ENCODE measurements around the gene ZBTB47. TPM values are rescaled to one million over a fixed set of nuclear protein-coding genes. Genes with fewer than 3 reads are reported as not detected.

The ZBTB47 gene
- total and polyA plus RNA-seq, 4 donors, result 23.8 to 59.5 (median 53.1) TPM

DNA sequence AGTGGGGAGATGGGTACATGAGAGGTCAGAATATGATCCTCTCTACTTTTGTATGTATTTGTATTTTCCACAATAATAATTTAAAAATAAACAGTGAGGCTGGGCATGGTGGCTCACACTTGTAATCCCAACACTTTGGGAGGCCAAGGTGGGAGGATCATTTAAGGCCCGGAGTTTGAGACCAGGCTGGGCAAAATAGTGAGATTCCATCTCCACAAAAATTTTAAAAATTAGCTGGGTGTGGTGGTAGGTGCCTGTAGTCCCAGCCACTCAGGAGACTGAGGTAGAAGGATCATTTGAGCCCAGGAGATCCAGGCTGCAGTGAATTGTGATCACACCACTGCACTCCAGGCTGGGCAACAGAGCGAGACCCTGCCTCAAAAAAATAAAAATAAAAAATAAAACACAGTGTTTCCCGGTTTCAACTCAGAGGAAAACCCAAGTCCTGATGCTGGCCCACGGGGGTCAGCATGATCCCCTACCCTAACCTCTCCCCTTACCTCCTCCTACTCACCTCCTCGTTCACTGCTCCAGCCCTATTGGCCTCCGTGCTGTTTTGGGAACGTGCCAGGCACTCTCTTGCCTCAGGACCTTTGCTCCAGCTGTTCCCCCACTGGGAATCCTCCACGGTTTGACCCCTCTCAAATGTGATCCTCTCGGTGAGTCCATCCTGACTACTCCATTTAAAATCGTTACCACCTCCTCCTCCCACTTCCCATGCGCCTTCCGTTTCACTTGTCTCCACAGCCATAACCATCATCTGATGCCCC is 29.0 kb downstream of the ZBTB47 start:
- no peak overlapping the region for H3K4me3 ChIP-seq (ENCODE audit: low read depth, low read length)
- no peak overlapping the region for H3K27ac ChIP-seq (ENCODE audit: low read depth, low read length)
- no peaks in the 10 kb centered on the region for H3K36me3 ChIP-seq (ENCODE audit: control insufficient read depth, insufficient read depth, low read length)
- H3K27me3 ChIP-seq (ENCODE audit: control insufficient read depth, insufficient read depth, low read length), result peaks cover 7% of the 10 kb centered on the region
- no peak for DNase-seq (ENCODE audit: low read depth in 4 of 6, low spot score in 6 of 6)
- H3K9me3 ChIP-seq (ENCODE audit: control insufficient read depth, insufficient read depth, low read length), result no peaks in the 10 kb centered on the region
- WGBS (ENCODE audit: insufficient coverage), result 73% methylated on average over 12 of the region's 12 CpGs
- H3K4me1 ChIP-seq (ENCODE audit: control insufficient read depth, insufficient read depth, low read length), result peaks cover 7% of the 10 kb centered on the region

DNA sequence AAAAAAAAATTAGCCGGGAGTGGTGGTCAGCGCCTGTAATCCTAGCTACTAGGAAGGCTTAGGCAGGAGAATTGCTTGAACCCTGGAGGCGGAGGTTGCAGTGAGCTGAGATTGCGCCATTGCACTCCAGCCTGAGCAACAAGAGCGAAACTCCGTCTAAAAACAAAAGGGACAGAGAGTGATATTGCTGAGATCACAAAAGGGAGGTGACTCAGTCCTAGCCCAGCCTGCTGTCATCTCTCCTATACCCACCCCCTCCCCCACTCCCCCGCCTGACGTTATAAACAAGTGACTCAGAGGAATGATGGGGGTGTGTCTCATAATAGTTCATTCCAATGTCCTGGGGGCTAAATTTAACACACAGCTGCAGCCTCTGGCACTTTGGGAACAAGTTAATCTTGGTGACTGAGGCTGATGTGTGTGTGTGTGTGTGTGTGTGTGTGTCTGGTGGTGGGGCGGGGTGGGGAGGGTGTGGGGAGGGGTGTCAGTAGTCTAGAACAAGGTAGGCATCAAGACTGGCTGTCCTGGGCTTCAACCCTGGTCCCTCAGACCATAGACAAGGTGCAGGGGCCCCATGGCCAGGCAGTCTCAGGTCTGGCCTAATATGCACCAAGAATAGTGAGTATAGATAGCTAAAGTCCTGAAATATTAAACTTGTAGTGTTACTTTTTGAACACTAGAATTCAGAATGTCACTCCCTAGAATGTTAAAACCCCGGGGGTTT is 30.5 kb downstream of the ZBTB47 start:
- Histone ChIP-seq H3K9me3 (ENCODE audit: control insufficient read depth, insufficient read depth, low read length) (no peaks in the 10 kb centered on the region), H3K4me1 (ENCODE audit: control insufficient read depth, insufficient read depth, low read length) (peaks cover 7% of the 10 kb centered on the region), H3K27ac (ENCODE audit: low read depth, low read length) (no peak overlapping the region), H3K4me3 (ENCODE audit: low read depth, low read length) (no peak overlapping the region), H3K27me3 (ENCODE audit: control insufficient read depth, insufficient read depth, low read length) (peaks cover 7% of the 10 kb centered on the region), H3K36me3 (ENCODE audit: control insufficient read depth, insufficient read depth, low read length) (no peaks in the 10 kb centered on the region)
- WGBS (ENCODE audit: insufficient coverage), result no CpG with 5 or more reads among the region's 10 CpGs
- DNase-seq (ENCODE audit: low read depth in 4 of 6, low spot score in 6 of 6), result no peak

DNA sequence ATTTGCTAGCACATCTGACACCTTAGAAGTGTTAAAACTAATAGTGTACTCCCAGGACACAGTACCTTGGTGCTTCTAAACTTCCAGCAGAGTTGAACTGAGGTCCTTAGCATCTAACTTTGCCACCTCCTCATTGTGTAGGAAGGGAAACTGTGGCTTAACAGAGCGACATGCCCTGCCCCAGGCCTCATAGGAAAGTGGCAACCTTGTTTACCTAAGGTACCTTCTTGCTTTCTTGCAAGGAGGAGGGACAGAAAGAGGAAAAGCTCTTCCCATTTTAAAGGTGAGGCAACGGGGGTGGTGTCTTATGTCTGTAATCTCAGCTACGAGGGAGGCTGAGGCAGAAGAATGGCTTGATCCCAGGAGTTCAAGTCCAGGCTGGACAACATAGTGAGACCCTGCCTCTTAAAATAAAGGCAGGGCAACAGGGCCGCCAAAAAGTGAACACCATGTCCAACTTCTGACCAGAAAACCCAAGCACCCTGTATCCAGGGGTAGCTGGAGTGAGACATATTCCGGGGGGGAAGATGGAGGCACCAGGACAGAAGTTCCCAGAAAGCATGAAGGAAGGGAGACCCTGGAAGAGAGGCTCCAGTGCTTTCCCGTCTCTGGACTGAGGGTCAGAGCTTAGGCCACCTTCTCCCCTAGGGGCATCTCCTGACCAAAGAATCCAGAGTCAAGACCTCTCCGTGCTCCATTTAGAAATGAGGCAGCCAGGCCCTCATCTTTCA is 31.3 kb downstream of the ZBTB47 start:
- no peak overlapping the region for H3K27ac ChIP-seq (ENCODE audit: low read depth, low read length)
- no peaks in the 10 kb centered on the region for H3K9me3 ChIP-seq (ENCODE audit: control insufficient read depth, insufficient read depth, low read length)
- DNase-seq (ENCODE audit: low read depth in 4 of 6, low spot score in 6 of 6), result no peak
- H3K36me3 ChIP-seq (ENCODE audit: control insufficient read depth, insufficient read depth, low read length), result no peaks in the 10 kb centered on the region
- H3K4me3 ChIP-seq (ENCODE audit: low read depth, low read length), result no peak overlapping the region
- peaks cover 7% of the 10 kb centered on the region for H3K27me3 ChIP-seq (ENCODE audit: control insufficient read depth, insufficient read depth, low read length)
- WGBS (ENCODE audit: insufficient coverage), result 89% methylated on average over 5 of the region's 7 CpGs
- peaks cover 7% of the 10 kb centered on the region for H3K4me1 ChIP-seq (ENCODE audit: control insufficient read depth, insufficient read depth, low read length)

GRCh38 chr3:42685363-42685881 is 31.9 kb downstream of the ZBTB47 start, which contains the start of gene KLHL40:
KLHL40 (plus strand) TSS chr3:42685537; CDS start chr3:42685619, 82 bp downstream.
- Histone ChIP-seq H3K36me3 (ENCODE audit: control insufficient read depth, insufficient read depth, low read length) (no peaks in the 10 kb centered on the region), H3K4me3 (ENCODE audit: low read depth, low read length) (no peak within 1 kb of the TSS), H3K9me3 (ENCODE audit: control insufficient read depth, insufficient read depth, low read length) (no peaks in the 10 kb centered on the region), H3K27ac (ENCODE audit: low read depth, low read length) (no peak within 1 kb of the TSS), H3K27me3 (ENCODE audit: control insufficient read depth, insufficient read depth, low read length) (peaks cover 7% of the 10 kb centered on the region), H3K4me1 (ENCODE audit: control insufficient read depth, insufficient read depth, low read length) (peaks cover 7% of the 10 kb centered on the region)
- 39% methylated on average over 34 of the region's 34 CpGs for WGBS (ENCODE audit: insufficient coverage)
- no peak for DNase-seq (ENCODE audit: low read depth in 4 of 6, low spot score in 6 of 6)

DNA sequence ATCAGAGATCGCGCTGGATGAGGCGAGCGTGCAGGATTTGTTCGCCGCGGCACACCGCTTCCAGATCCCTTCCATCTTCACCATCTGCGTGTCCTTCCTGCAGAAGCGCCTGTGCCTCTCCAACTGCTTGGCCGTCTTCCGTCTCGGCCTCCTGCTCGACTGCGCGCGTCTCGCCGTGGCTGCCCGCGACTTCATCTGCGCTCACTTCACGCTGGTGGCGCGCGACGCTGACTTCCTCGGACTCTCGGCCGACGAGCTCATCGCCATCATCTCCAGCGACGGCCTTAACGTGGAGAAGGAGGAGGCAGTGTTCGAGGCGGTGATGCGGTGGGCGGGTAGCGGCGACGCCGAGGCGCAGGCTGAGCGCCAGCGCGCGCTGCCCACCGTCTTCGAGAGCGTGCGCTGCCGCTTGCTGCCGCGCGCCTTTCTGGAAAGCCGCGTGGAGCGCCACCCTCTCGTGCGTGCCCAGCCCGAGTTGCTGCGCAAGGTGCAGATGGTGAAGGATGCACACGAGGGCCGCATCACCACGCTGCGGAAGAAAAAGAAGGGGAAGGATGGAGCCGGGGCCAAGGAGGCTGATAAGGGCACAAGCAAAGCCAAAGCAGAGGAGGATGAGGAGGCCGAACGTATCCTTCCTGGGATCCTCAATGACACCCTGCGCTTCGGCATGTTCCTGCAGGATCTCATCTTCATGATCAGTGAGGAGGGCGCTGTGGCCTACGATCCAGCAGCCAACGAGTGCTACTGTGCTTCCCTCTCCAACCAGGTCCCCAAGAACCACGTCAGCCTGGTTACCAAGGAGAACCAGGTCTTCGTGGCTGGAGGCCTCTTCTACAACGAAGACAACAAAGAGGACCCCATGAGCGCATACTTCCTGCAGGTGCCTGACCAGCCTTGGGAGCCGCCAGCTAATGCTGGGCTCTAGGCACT is 32.7 kb downstream of the ZBTB47 start:
- no peak overlapping the region for H3K27ac ChIP-seq (ENCODE audit: low read depth, low read length)
- H3K9me3 ChIP-seq (ENCODE audit: control insufficient read depth, insufficient read depth, low read length), result no peaks in the 10 kb centered on the region
- no peaks in the 10 kb centered on the region for H3K36me3 ChIP-seq (ENCODE audit: control insufficient read depth, insufficient read depth, low read length)
- DNase-seq (ENCODE audit: low read depth in 4 of 6, low spot score in 6 of 6), result peak in 2 of 6 donors; percentile 55 to 73
- no peak overlapping the region for H3K4me3 ChIP-seq (ENCODE audit: low read depth, low read length)
- H3K27me3 ChIP-seq (ENCODE audit: control insufficient read depth, insufficient read depth, low read length), result peaks cover 7% of the 10 kb centered on the region
- WGBS (ENCODE audit: insufficient coverage), result 34% methylated on average over 80 of the region's 80 CpGs
- peaks cover 7% of the 10 kb centered on the region for H3K4me1 ChIP-seq (ENCODE audit: control insufficient read depth, insufficient read depth, low read length)

DNA sequence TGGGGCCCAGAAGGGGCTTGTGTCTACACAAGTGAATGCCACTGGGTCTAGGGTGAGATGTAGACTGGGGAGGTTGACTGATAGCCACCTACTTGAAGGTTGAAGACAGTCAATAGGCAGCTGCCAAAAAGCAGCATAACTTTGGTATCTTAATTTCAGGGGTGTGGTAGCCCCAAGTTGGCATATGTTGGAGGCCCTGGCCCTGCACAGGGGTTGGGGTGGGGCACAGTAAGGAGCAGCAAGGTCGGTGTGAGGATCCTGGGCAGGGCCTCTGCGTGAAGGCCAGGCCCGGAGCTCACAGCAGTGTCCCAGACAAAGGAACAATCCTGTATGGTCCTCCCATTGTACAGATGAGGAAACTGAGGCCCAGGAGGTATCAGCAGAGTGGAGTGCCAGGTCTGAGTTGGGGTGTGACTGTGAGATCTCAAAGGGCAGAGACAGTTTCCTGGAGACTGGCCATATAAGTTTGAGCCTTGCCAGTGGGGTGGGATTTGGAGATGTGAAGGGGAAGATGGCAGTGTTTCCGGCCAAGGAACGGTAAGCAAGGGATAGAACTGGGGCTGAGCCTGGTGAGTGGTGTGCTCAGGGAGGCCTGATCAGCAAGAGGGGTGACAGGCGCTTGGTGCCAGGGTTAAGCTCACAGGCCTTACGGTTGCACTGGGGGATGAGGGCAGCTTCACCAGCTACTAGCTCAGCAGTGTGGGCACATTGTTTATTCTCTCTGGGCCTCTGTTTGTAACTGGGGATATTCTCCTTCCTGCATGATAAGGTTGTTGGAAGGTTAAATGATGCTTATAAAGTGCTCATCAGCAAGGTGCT is 33.5 kb downstream of the ZBTB47 start:
- DNase-seq (ENCODE audit: low read depth in 4 of 6, low spot score in 6 of 6), result no peak
- 94% methylated on average over 7 of the region's 7 CpGs for whole genome bisulfite sequencing (ENCODE audit: insufficient coverage)
- Histone ChIP-seq H3K4me3 (ENCODE audit: low read depth, low read length) (no peak overlapping the region), H3K27me3 (ENCODE audit: control insufficient read depth, insufficient read depth, low read length) (peaks cover 7% of the 10 kb centered on the region), H3K27ac (ENCODE audit: low read depth, low read length) (no peak overlapping the region), H3K4me1 (ENCODE audit: control insufficient read depth, insufficient read depth, low read length) (peaks cover 7% of the 10 kb centered on the region), H3K9me3 (ENCODE audit: control insufficient read depth, insufficient read depth, low read length) (no peaks in the 10 kb centered on the region), H3K36me3 (ENCODE audit: control insufficient read depth, insufficient read depth, low read length) (no peaks in the 10 kb centered on the region)

DNA sequence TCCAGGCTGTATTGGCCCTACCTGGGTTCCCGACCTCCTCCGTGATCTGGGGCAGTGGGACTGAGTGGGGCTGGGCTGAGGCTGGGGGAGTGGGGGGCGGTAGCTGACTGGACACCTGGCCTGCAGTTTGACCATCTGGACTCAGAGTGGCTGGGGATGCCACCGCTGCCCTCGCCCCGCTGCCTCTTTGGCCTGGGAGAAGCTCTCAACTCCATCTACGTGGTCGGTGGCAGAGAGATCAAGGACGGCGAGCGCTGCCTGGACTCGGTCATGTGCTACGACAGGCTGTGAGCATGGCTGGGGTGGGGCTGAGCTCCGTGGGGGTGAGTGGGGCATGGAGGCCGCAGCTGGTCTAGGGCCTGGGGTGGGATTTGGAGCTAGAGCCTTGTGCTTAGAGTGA is 34.5 kb downstream of the ZBTB47 start:
- Histone ChIP-seq H3K9me3 (ENCODE audit: control insufficient read depth, insufficient read depth, low read length) (no peaks in the 10 kb centered on the region), H3K36me3 (ENCODE audit: control insufficient read depth, insufficient read depth, low read length) (no peaks in the 10 kb centered on the region), H3K27me3 (ENCODE audit: control insufficient read depth, insufficient read depth, low read length) (peaks cover 7% of the 10 kb centered on the region), H3K4me1 (ENCODE audit: control insufficient read depth, insufficient read depth, low read length) (peaks cover 7% of the 10 kb centered on the region), H3K4me3 (ENCODE audit: low read depth, low read length) (no peak overlapping the region), H3K27ac (ENCODE audit: low read depth, low read length) (no peak overlapping the region)
- DNase-seq (ENCODE audit: low read depth in 4 of 6, low spot score in 6 of 6), result no peak
- 92% methylated on average over 12 of the region's 15 CpGs for WGBS (ENCODE audit: insufficient coverage)

DNA sequence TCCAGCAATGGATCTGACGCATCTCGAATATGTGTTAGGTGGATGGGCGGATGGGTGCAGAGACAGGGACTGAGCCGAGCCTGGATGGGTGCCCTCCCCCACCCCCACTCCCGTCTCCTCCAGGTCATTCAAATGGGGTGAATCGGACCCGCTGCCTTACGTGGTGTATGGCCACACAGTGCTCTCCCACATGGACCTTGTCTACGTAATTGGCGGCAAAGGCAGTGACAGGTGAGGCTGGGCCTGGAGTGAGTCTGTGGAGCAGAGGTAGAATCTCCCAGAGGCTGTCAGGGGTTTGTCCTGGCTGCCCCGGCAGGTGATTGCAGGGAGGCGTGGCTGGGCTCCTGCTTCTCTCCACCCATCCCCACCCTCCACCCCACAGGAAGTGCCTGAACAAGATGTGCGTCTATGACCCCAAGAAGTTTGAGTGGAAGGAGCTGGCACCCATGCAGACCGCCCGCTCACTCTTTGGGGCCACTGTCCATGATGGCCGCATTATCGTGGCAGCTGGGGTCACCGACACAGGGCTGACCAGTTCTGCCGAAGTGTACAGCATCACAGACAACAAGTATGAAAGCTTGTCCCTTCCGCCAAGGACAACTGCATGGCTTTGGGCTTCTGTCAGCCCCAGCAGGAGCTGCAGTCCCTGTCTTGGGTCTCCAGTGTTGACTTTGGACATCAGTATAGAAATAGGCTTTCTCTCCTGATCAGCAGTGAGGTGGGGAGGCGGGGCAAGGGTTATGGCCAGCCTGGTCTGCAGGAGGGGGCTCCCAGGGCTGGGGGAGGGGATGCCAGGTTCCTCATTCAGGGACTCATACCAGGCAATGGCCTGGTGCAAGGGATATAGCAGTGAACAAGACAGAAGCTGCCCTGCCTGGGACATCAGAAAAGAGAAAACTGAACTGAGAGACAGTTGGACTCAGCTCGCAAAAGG is 35.3 kb downstream of the ZBTB47 start:
- H3K27me3 ChIP-seq (ENCODE audit: control insufficient read depth, insufficient read depth, low read length), result peaks cover 7% of the 10 kb centered on the region
- H3K9me3 ChIP-seq (ENCODE audit: control insufficient read depth, insufficient read depth, low read length), result no peaks in the 10 kb centered on the region
- H3K27ac ChIP-seq (ENCODE audit: low read depth, low read length), result no peak overlapping the region
- H3K4me1 ChIP-seq (ENCODE audit: control insufficient read depth, insufficient read depth, low read length), result peaks cover 7% of the 10 kb centered on the region
- no peak for DNase-seq (ENCODE audit: low read depth in 4 of 6, low spot score in 6 of 6)
- no peaks in the 10 kb centered on the region for H3K36me3 ChIP-seq (ENCODE audit: control insufficient read depth, insufficient read depth, low read length)
- WGBS (ENCODE audit: insufficient coverage), result 91% methylated on average over 18 of the region's 22 CpGs
- H3K4me3 ChIP-seq (ENCODE audit: low read depth, low read length), result no peak overlapping the region
